H9 (cell line): ENCODE measurements around the gene PCSK6. TPM values are rescaled to one million over a fixed set of nuclear protein-coding genes. Genes with fewer than 3 reads are reported as not detected.

Experiments
- DNase-seq: peaks from one replicate; pipeline ENCODE4 v3.0.0-alpha.2; 2017
- H2AFZ ChIP-seq: one replicate; pipeline ENCODE4 v1.6.1; 2013; ENCODE audit warnings: mild to moderate bottlenecking, low read length, control low read depth, moderate library complexity
- H2AK5ac ChIP-seq: 2 replicates; pipeline ENCODE4 v1.6.1; 2013; ENCODE audit warnings: low read length, control low read depth, mixed read lengths; ENCODE audit not compliant: insufficient read length
- H2BK120ac ChIP-seq: one replicate; pipeline ENCODE4 v1.6.1; 2013; ENCODE audit warnings: low read depth, mild to moderate bottlenecking, low read length, control low read depth, inconsistent platforms; ENCODE audit not compliant: poor library complexity, severe bottlenecking
- H2BK12ac ChIP-seq: 2 replicates; pipeline ENCODE4 v1.6.1; 2013; ENCODE audit warnings: low read length, control low read depth, mixed read lengths, low read depth; ENCODE audit not compliant: insufficient read length
- H2BK15ac ChIP-seq: 2 replicates; pipeline ENCODE4 v1.6.1; 2013; ENCODE audit warnings: low read depth, low read length, control low read depth
- H2BK20ac ChIP-seq: one replicate; pipeline ENCODE4 v1.6.1; 2013; ENCODE audit warnings: low read depth, mild to moderate bottlenecking, low read length, control low read depth, inconsistent platforms; ENCODE audit not compliant: poor library complexity, severe bottlenecking
- H2BK5ac ChIP-seq: 2 replicates; pipeline ENCODE4 v1.6.1; 2013; ENCODE audit warnings: low read length, control low read depth, mixed read lengths; ENCODE audit not compliant: insufficient read length
- H3K14ac ChIP-seq: 2 replicates; pipeline ENCODE4 v1.6.1; 2013; ENCODE audit warnings: low read length, control low read depth; ENCODE audit not compliant: insufficient read depth
- H3K18ac ChIP-seq: 2 replicates; pipeline ENCODE4 v1.6.1; 2013; ENCODE audit warnings: low read depth, mild to moderate bottlenecking, mixed read lengths, low read length, control low read depth; ENCODE audit not compliant: insufficient read length
- H3K23ac ChIP-seq: 2 replicates; pipeline ENCODE4 v1.6.1; 2013; ENCODE audit warnings: low read length, control low read depth, mixed read lengths, low read depth; ENCODE audit not compliant: insufficient read length
- H3K23me2 ChIP-seq: 2 replicates; pipeline ENCODE4 v1.6.1; 2013; ENCODE audit warnings: low read depth, mild to moderate bottlenecking, mixed read lengths, low read length, control low read depth; ENCODE audit not compliant: insufficient read length, poor library complexity, severe bottlenecking
- H3K27ac ChIP-seq: 2 replicates; pipeline ENCODE4 v1.5.1; 2013; ENCODE audit warnings: low read length, control low read depth, mixed read lengths, low read depth; ENCODE audit not compliant: insufficient read length
- H3K27me3 ChIP-seq: 2 replicates; pipeline ENCODE4 v1.6.1; 2013; ENCODE audit warnings: low read length, control low read depth, inconsistent platforms; ENCODE audit not compliant: insufficient read depth
- H3K4ac ChIP-seq: 2 replicates; pipeline ENCODE4 v1.6.1; 2013; ENCODE audit warnings: low read depth, mild to moderate bottlenecking, control low read depth, inconsistent platforms, low read length, moderate library complexity
- H3K4me1 ChIP-seq: 2 replicates; pipeline ENCODE4 v1.6.1; 2013; ENCODE audit warnings: low read length, control low read depth, inconsistent platforms; ENCODE audit not compliant: insufficient read depth
- H3K4me2 ChIP-seq: 2 replicates; pipeline ENCODE4 v1.6.1; 2013; ENCODE audit warnings: low read length, control low read depth, mixed read lengths; ENCODE audit not compliant: insufficient read length, insufficient read depth
- H3K56ac ChIP-seq: 2 replicates; pipeline ENCODE4 v1.6.1; 2013; ENCODE audit warnings: low read depth, mild to moderate bottlenecking, mixed read lengths, low read length, control low read depth; ENCODE audit not compliant: insufficient read length
- H3K79me1 ChIP-seq: 2 replicates; pipeline ENCODE4 v1.6.1; 2013; ENCODE audit warnings: low read depth, mild to moderate bottlenecking, moderate library complexity, low read length, control low read depth, inconsistent platforms; ENCODE audit not compliant: insufficient read depth, poor library complexity, severe bottlenecking
- H3K79me2 ChIP-seq: 2 replicates; pipeline ENCODE4 v1.6.1; 2013; ENCODE audit warnings: low read length, control low read depth, inconsistent platforms; ENCODE audit not compliant: insufficient read depth
- H3K9ac ChIP-seq: 2 replicates; pipeline ENCODE4 v1.6.1; 2013; ENCODE audit warnings: low read length, control low read depth, mixed read lengths; ENCODE audit not compliant: insufficient read length; ENCODE audit errors: extremely low read depth
- H3K9me3 ChIP-seq: one replicate; pipeline ENCODE4 v1.6.1; 2013; ENCODE audit warnings: low read depth, low read length, inconsistent platforms; ENCODE audit not compliant: control insufficient read depth
- H3T11ph ChIP-seq: one replicate; pipeline ENCODE4 v1.6.1; 2013; ENCODE audit warnings: mild to moderate bottlenecking, low read length, control low read depth, inconsistent platforms
- H4K20me1 ChIP-seq: one replicate; pipeline ENCODE4 v1.6.1; 2013; ENCODE audit not compliant: control insufficient read depth, insufficient read length, insufficient read depth
- H4K5ac ChIP-seq: 2 replicates; pipeline ENCODE4 v1.6.1; 2013; ENCODE audit warnings: low read depth, mild to moderate bottlenecking, mixed read lengths, low read length, control low read depth; ENCODE audit not compliant: insufficient read length
- H4K8ac ChIP-seq: replicated peaks from 2 replicates; pipeline ENCODE4 v1.6.1; 2013; ENCODE audit warnings: low read length, control low read depth, mixed read lengths, low read depth; ENCODE audit not compliant: insufficient read length
- H4K91ac ChIP-seq: 2 replicates; pipeline ENCODE4 v1.6.1; 2013; ENCODE audit warnings: low read depth, mild to moderate bottlenecking, moderate library complexity, mixed read lengths, low read length, control low read depth; ENCODE audit not compliant: insufficient read length
- H3K27ac Mint-ChIP-seq, 3 experiments: 2 replicates in 2 of 3; 3 replicates in 1 of 3; pipeline ENCODE4 v1.8.0; 2020 to 2021; ENCODE audit warnings: mixed read lengths in 3 of 3, mild to moderate bottlenecking in 1 of 3, moderate library complexity in 1 of 3
- H3K27me3 Mint-ChIP-seq: 2 replicates; pipeline ENCODE4 v1.8.0; 2021; ENCODE audit warnings: low read depth, mild to moderate bottlenecking, moderate library complexity, mixed read lengths
- H3K36me3 Mint-ChIP-seq, 3 experiments: 2 replicates in 2 of 3; 3 replicates in 1 of 3; pipeline ENCODE4 v1.8.0; 2020 to 2021; ENCODE audit warnings: low read depth in 3 of 3, mixed read lengths in 3 of 3; ENCODE audit not compliant: insufficient read depth in 1 of 3
- H3K4me1 Mint-ChIP-seq, 2 experiments: 2 replicates each; pipeline ENCODE4 v1.8.0; 2020; ENCODE audit warnings: mixed read lengths in 2 of 2
- H3K4me3 Mint-ChIP-seq, 2 experiments: 2 replicates in 1 of 2; 3 replicates in 1 of 2; pipeline ENCODE4 v1.8.0; 2020 to 2021; ENCODE audit warnings: mild to moderate bottlenecking in 2 of 2, mixed read lengths in 2 of 2, moderate library complexity in 1 of 2
- H3K9me3 Mint-ChIP-seq, 2 experiments: 2 replicates in 1 of 2; 3 replicates in 1 of 2; pipeline ENCODE4 v1.8.0; 2020; ENCODE audit warnings: mild to moderate bottlenecking in 2 of 2, mixed read lengths in 2 of 2, moderate library complexity in 1 of 2
- total RNA-seq: library from RNA; stranded (reverse); gene quantifications from 2 replicates; pipeline ENCODE4 v1.2.1, GENCODE V29; 2021
- TF ChIP-seq, protein P1 (sequence below): fragments of 200-600 bp; sonication (generic); conservative IDR thresholded peaks from 3 replicates; pipeline ENCODE4 v1.8.0; 2021; ENCODE audit warnings: antibody characterized with exemption, mild to moderate bottlenecking

Gene PCSK6
- total RNA-seq, 1 experiment from 2014 or later, result 4.0 TPM

GRCh38 chr15:101517504-101517903 is 28.0 kb upstream of the PCSK6 start:
- Histone ChIP-seq H2AK5ac (no peak overlapping the region), H3K9me3 (no peaks in the 10 kb centered on the region), H3K14ac (no peak overlapping the region), H2BK12ac (no peak overlapping the region), H3K4me2 (no peak overlapping the region), H3K27me3 (no peaks in the 10 kb centered on the region), H2BK120ac (no peak overlapping the region), H3K9ac (no peak overlapping the region), H3K23ac (no peak overlapping the region), H3K79me1 (no peaks in the 10 kb centered on the region), H3T11ph (no peak overlapping the region), H3K4me1 (no peaks in the 10 kb centered on the region), H3K27ac (no peak overlapping the region), H2BK15ac (no peak overlapping the region), H3K79me2 (no peaks in the 10 kb centered on the region), H2BK5ac (no peak overlapping the region), H3K56ac (no peak overlapping the region), H2BK20ac (no peak overlapping the region), H3K4ac (no peak overlapping the region), H4K91ac (no peak overlapping the region), H2AFZ (no peak overlapping the region), H3K18ac (no peak overlapping the region), H3K23me2 (no peaks in the 10 kb centered on the region), H4K20me1 (no peaks in the 10 kb centered on the region), H4K5ac (no peak overlapping the region), H4K8ac (no peak overlapping the region)
- no peak for DNase-seq
- H3K27ac Mint-ChIP-seq, result no peak overlapping the region
- no peaks in the 10 kb centered on the region for H3K36me3 Mint-ChIP-seq
- peaks cover 17% of the 10 kb centered on the region for H3K27me3 Mint-ChIP-seq
- peaks cover 3 to 12% of the 10 kb centered on the region in 2 experiments; a peak in 3 of 5 replicates for H3K9me3 Mint-ChIP-seq
- H3K4me3 Mint-ChIP-seq, result no peak overlapping the region
- no peaks in the 10 kb centered on the region for H3K4me1 Mint-ChIP-seq
- TF ChIP-seq, protein P1, sequence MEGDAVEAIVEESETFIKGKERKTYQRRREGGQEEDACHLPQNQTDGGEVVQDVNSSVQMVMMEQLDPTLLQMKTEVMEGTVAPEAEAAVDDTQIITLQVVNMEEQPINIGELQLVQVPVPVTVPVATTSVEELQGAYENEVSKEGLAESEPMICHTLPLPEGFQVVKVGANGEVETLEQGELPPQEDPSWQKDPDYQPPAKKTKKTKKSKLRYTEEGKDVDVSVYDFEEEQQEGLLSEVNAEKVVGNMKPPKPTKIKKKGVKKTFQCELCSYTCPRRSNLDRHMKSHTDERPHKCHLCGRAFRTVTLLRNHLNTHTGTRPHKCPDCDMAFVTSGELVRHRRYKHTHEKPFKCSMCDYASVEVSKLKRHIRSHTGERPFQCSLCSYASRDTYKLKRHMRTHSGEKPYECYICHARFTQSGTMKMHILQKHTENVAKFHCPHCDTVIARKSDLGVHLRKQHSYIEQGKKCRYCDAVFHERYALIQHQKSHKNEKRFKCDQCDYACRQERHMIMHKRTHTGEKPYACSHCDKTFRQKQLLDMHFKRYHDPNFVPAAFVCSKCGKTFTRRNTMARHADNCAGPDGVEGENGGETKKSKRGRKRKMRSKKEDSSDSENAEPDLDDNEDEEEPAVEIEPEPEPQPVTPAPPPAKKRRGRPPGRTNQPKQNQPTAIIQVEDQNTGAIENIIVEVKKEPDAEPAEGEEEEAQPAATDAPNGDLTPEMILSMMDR, result no peak
